Heart right ventricle (tissue), 16 donors: ENCODE results near the gene FAM50B. TPM values are rescaled to one million over a fixed set of nuclear protein-coding genes. Genes with fewer than 3 reads are reported as not detected.

Experiments used
- ATAC-seq, 8 donors: fragments of 200-7000 bp; cut with Tn5 transposase; one replicate each; pipeline ENCODE4 v1.9.1; 2020; ENCODE audit warnings: mild to moderate bottlenecking in 8 of 8, moderate library complexity in 8 of 8, moderate number of reproducible peaks in 1 of 8
- DNase-seq, 2 donors: peaks; one replicate each; pipeline ENCODE4 v3.0.0-alpha.2; 2020
- H3K27ac ChIP-seq, 10 donors: fragments of 200-600 bp; sonication (generic) in 2 of 10; one replicate each; pipeline versions ENCODE4 v1.5.0 to v1.8.0; 2020 to 2022; ENCODE audit warnings: mild to moderate bottlenecking in 3 of 10
- H3K27me3 ChIP-seq, 7 donors: fragments of 200-600 bp; one replicate each; pipeline ENCODE4 v1.8.0; 2021 to 2022; ENCODE audit warnings: mild to moderate bottlenecking in 2 of 7
- H3K36me3 ChIP-seq, 9 donors: fragments of 200-600 bp; sonication (generic) in 1 of 9; one replicate each; pipeline versions ENCODE4 v1.5.0 to v1.8.0; 2020 to 2022; ENCODE audit warnings: mild to moderate bottlenecking in 2 of 9
- H3K4me1 ChIP-seq, 9 donors: fragments of 200-600 bp; sonication (generic) in 1 of 9; one replicate each; pipeline versions ENCODE4 v1.5.0 to v1.8.0; 2020 to 2022; ENCODE audit warnings: mild to moderate bottlenecking in 4 of 9
- H3K4me3 ChIP-seq, 10 donors: fragments of 200-600 bp; sonication (generic) in 2 of 10; one replicate each; pipeline versions ENCODE4 v1.5.0 to v1.8.0; 2020 to 2022; ENCODE audit warnings: mild to moderate bottlenecking in 7 of 10, moderate library complexity in 2 of 10
- H3K9me3 ChIP-seq, 11 donors: fragments of 200-600 bp in 10 of 11; sonication (generic) in 2 of 11; one replicate each; pipeline versions ENCODE4 v1.5.0 to v1.8.0; 2013 to 2022; ENCODE audit warnings: mild to moderate bottlenecking in 2 of 11, control low read depth in 1 of 11, moderate library complexity in 1 of 11
- WGBS, 2 donors: extraction: QIAGEN DNeasy Blood & Tissue Kit; methylation state at CpG; one replicate each; pipeline ENCODE4 v1.1.7; 2013; ENCODE audit warnings: inconsistent platforms in 1 of 2; 5-methylcytosine and 5-hydroxymethylcytosine counted together
- intact Hi-C, 10 donors: fragments of 100-400 bp; cut with DNase I; formaldehyde crosslinking; loops; one replicate each; pipeline versions ENCODE4 v1.11.1 to v1.14.2; 2022
- polyA plus RNA-seq, 2 donors: library from polyadenylated mRNA; stranded (reverse); fragments of 200-250 nt; gene quantifications; one replicate each; pipeline ENCODE4 v1.2.3, GENCODE V29; 2013
- total RNA-seq, 10 donors: library from RNA; stranded (reverse); fragmentation: NEBNext Ultra II Directional in 3 of 10; extraction: Animal tissue kit (Norgen Biotek cat#: 25700) in 3 of 10; gene quantifications; one replicate each; pipeline versions ENCODE4 v1.2.1 to v1.2.4, GENCODE V29; 2021 to 2023
- TF ChIP-seq, protein P1 (sequence below), 9 donors: fragments of 200-600 bp; sonication (generic) in 2 of 9; IDR thresholded peaks; one replicate each; pipeline versions ENCODE4 v1.5.0 to v1.8.0; 2021 to 2022; ENCODE audit warnings: antibody characterized with exemption in 9 of 9, mild to moderate bottlenecking in 5 of 9, moderate library complexity in 1 of 9
- donor health status: Arrhythmogenic right ventricular cardiomyopathy.
- donor health status: ischemic (EF 13 %, LVEDD 7.1; RV severe dilation, severe dysfunction).
- donor health status: healthy with polysubstance abuse.
- donor health status: DM: no; HTN: yes; CAD: no.
- donor health status: DM: no; HTN: no; CAD: no.
- donor health status: ischemic (EF 25% LVEDD 6.9; RV normal size, moderate dysfunction).
- donor health status: ischemic (EF 25% LVEDD 5.7; RV mildly dilated, moderate dysfunction).
- donor health status: healthy.
- donor health status: DM: yes; HTN: yes; CAD: no.
- donor health status: Ischemic cardiomyopathy.
- donor health status: ischemic (EF 35%, LVEDD 5.7; RV mildly dilated, moderate dysfunction).
- donor health status: nonischemic (EF 11% LVEDD 7.7; RV severe dilation, severe dysfunction).
- donor health status: DM: yes; HTN: yes; CAD: no.
- donor health status: PGD.
- donor health status: ischemic (EF 29% LVEDD 5.4; RV normal size, mild dysfunction).
- donor health status: nonischemic (EF 23%, LVEDD 6.1; RV moderate dilation, normal function).

FAM50B gene
- total and polyA plus RNA-seq, 12 donors = 5.9 to 31.3 (median 22.4) TPM

DNA sequence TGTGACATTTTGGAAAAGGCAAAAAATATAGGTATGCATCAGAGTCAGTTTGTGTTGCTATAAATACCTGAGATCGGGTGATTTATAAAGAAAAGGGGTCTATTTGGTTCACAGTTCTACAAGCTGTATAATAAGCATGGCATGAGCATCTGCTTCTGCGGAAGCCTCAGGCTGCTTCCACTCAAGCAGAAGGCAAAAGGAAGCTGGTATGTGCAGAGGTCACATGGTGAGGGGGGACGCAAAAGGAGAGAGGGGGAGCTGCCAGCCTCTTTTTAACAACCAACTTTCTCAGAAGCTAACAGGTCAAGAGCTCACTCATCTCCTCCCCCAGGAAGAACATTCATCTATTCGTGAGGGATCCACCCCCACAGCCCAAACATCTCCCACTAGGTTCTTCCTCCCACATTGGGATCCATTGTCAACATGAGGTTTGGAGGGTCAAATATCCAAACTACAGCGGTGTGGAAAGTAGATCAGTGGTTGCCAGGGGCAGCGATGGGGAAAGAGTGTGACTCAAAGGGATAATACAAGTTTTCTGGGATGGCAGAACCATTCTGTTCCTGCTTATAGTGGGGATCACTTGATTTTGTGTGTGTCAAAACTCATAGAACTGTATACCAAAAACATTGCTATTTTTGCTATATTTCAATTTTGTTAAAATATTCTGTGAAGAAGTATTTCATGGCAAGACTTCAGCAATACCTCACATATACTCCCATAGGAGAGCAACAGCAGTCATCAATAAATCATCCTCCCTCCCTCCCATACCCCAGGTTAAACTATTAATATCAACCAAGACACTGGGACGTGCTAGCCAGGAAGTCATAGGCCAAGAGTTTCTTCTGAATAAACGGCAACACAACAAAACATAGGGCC lies 9.9 kb upstream of the FAM50B start:
- TF ChIP-seq, protein P1, sequence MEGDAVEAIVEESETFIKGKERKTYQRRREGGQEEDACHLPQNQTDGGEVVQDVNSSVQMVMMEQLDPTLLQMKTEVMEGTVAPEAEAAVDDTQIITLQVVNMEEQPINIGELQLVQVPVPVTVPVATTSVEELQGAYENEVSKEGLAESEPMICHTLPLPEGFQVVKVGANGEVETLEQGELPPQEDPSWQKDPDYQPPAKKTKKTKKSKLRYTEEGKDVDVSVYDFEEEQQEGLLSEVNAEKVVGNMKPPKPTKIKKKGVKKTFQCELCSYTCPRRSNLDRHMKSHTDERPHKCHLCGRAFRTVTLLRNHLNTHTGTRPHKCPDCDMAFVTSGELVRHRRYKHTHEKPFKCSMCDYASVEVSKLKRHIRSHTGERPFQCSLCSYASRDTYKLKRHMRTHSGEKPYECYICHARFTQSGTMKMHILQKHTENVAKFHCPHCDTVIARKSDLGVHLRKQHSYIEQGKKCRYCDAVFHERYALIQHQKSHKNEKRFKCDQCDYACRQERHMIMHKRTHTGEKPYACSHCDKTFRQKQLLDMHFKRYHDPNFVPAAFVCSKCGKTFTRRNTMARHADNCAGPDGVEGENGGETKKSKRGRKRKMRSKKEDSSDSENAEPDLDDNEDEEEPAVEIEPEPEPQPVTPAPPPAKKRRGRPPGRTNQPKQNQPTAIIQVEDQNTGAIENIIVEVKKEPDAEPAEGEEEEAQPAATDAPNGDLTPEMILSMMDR (IDR thresholded peaks at IDR 0.05) = no peak
- intact Hi-C loops = no loop called here
- WGBS, 2 donors = 90 to 91% methylated on average over 8 of the region's 8 CpGs
- no peaks in the 10 kb centered on the region for H3K9me3 ChIP-seq
- ATAC-seq (no peak), DNase-seq (no peak)
- no peak overlapping the region for H3K4me3 ChIP-seq
- H3K27me3 ChIP-seq = no peaks in the 10 kb centered on the region
- no peak overlapping the region for H3K27ac ChIP-seq
- H3K36me3 ChIP-seq = no peaks in the 10 kb centered on the region
- peaks cover 0 to 22% (median 12%) of the 10 kb centered on the region in 9 donors for H3K4me1 ChIP-seq

- Histone ChIP-seq H3K27ac (no peak overlapping the region), H3K4me1 (peaks cover 0 to 21% (median 12%) of the 10 kb centered on the region in 9 donors), H3K4me3 (no peak overlapping the region), H3K36me3 (no peaks in the 10 kb centered on the region), H3K9me3 (no peaks in the 10 kb centered on the region), H3K27me3 (no peaks in the 10 kb centered on the region)
- TF ChIP-seq, protein P1 (IDR thresholded peaks at IDR 0.05) = no peak
- no peak for ATAC-seq
- WGBS, 2 donors = 90 to 91% methylated on average over 6 of the region's 6 CpGs
- no peak for DNase-seq
- intact Hi-C loops = loop anchor here in 1 of 10 donors (10.0 kb wide), 1 partner anchor 144 kb away; no protein-coding TSS in a partner anchor
Measured at GRCh38 chr6:3841066-3841454, 8.1 kb upstream of the FAM50B start.

DNA sequence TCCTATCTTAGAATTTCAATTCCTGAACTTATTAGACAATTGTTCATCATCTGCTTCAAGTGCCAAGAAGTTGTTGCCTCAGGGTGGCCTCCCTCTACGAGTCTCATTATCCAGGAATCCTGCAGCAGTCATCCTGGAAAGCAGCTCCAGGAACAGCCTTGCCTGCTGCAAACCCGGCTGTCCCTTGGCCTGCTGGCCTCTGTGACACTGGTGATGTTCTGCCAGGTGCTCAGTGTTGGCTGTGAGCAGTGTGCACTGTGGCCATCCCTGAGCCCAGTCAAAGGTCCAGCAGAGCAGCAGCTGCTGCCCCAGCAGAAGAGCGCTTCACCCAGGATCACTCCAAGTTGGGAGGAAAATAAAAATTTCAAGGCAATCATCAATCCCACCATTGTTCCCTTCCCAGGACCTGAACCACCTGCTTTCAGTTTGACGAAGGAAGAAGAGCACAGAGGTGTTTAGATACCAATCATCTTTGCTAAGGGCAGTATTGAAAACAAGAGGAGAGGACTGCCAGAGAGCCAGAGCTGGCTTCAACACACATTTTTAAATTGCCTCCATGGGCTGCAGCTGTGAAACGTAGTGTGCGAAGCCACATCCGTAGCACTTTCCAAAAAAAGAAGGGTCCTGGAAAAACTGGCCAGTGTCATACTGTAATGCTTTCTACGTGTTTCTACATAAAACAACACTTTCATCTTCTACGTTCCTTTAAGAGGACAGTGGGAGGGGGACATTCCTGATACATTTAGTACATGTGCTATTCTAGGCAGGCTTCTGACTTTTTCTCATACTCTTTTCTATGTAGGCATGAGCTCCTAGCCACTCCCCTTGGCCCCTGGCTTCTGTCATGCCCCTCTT lies 7.2 kb upstream of the FAM50B start:
- Histone ChIP-seq H3K4me3 (no peak overlapping the region), H3K36me3 (no peaks in the 10 kb centered on the region), H3K9me3 (no peaks in the 10 kb centered on the region), H3K27ac (no peak overlapping the region), H3K27me3 (no peaks in the 10 kb centered on the region), H3K4me1 (peaks cover 0 to 21% (median 8%) of the 10 kb centered on the region in 9 donors)
- TF ChIP-seq, protein P1 (IDR thresholded peaks at IDR 0.05) = no peak
- no peak for DNase-seq
- peak in 5 of 8 donors; percentile 55 to 79 (median 67) for ATAC-seq
- intact Hi-C loops = loop anchor here in 1 of 10 donors (10.0 kb wide), 1 partner anchor 143 kb away; no protein-coding TSS in a partner anchor
- 49 to 59% methylated on average over 9 of the region's 9 CpGs for WGBS, 2 donors
